ENCODE data around the gene MTAP.

- peak; percentile 59 for TF ChIP-seq CTCF (IDR thresholded peaks at IDR 0.05; ENCODE audit: low read length)
- no peak for TF ChIP-seq EZH2 (optimal IDR thresholded peaks at IDR 0.05; ENCODE audit: low read depth, low read length)
Observed at GRCh38 chr9:21789541-21790037, 12.8 kb upstream of the MTAP start.

Data from MM.1S (cell line).